HepG2 (cell line): ENCODE measurements around the gene TFF2. TPM values are rescaled to one million over a fixed set of nuclear protein-coding genes. Genes with fewer than 3 reads are reported as not detected.

Source experiments
- ATAC-seq: fragments of 200-7000 bp; cut with Tn5 transposase; 3 replicates; pipeline ENCODE4 v1.9.1; 2020; ENCODE audit warnings: mild to moderate bottlenecking, moderate library complexity
- BruUV-seq: library from RNA; stranded (reverse); fragments of 400-500 nt; replicated peaks from 2 replicates; lab custom pipeline; 2021; lab: Mats Ljungman, UMichigan
- CTCF ChIA-PET: fragments of 300-600 bp; formaldehyde crosslinking; extraction: SDS; loops from one replicate; lab custom pipeline; 2021; ENCODE audit warnings: low total read pairs, inconsistent platforms, low intra/inter-chr PET ratio; lab: Yijun Ruan, JAX
- POLR2A ChIA-PET: fragments of 350-600 bp; sonication (Branson Sonifier 250); formaldehyde crosslinking; loops from one replicate; lab custom pipeline; 2020; ENCODE audit warnings: antibody characterized with exemption, inconsistent platforms; lab: Yijun Ruan, JAX
- DNase-seq: peaks from one replicate; pipeline ENCODE4 v3.0.0-alpha.2; 2015; ENCODE audit warnings: low spot score
- FAIRE-seq: peaks from 3 replicates; lab custom pipeline; 2011; peaks lifted over from hg19 to GRCh38; lab: Jason Lieb, UNC
- H2AFZ ChIP-seq: one replicate; pipeline ENCODE4 v1.6.1; 2011; ENCODE audit warnings: low read length, inconsistent platforms
- H3K27ac ChIP-seq: fragments of 300-600 bp; 3 replicates; pipeline ENCODE4 v1.8.0; 2011; ENCODE audit warnings: mixed run types, mild to moderate bottlenecking, mixed read lengths, low read length, inconsistent platforms; ENCODE audit not compliant: insufficient read depth; ENCODE audit errors: extremely low read length
- H3K27me3 ChIP-seq, 2 experiments: fragments of 200-600 bp in 1 of 2; 2 replicates in 1 of 2; 3 replicates in 1 of 2; pipeline versions ENCODE4 v1.6.0 to v1.8.0; 2011; ENCODE audit warnings: low read length in 2 of 2, mild to moderate bottlenecking in 2 of 2, moderate library complexity in 2 of 2, inconsistent platforms in 1 of 2; ENCODE audit not compliant: insufficient read depth in 2 of 2, control insufficient read depth in 1 of 2
- H3K36me3 ChIP-seq, 2 experiments: fragments of 200-600 bp in 1 of 2; replicated peaks in 1 of 2; 2 replicates in 1 of 2; 3 replicates in 1 of 2; pipeline versions ENCODE4 v1.5.1 to v1.8.0; 2011; ENCODE audit warnings: low read length in 2 of 2, inconsistent platforms in 1 of 2; ENCODE audit not compliant: insufficient read depth in 2 of 2, control insufficient read depth in 1 of 2
- H3K4me1 ChIP-seq: 2 replicates; pipeline ENCODE4 v1.5.1; 2012; ENCODE audit warnings: low read length, inconsistent platforms; ENCODE audit not compliant: insufficient read depth
- H3K4me2 ChIP-seq: 2 replicates; pipeline ENCODE4 v1.6.0; 2011; ENCODE audit warnings: low read depth, low read length, inconsistent platforms
- H3K4me3 ChIP-seq, 3 experiments: fragments of 200-600 bp in 1 of 3; sonication (generic), shearing (Covaris generic) in 1 of 3; replicated peaks in 1 of 3; 2 replicates each; pipeline ENCODE4 v1.5.1; 2011 to 2016; ENCODE audit warnings: low read length in 3 of 3, inconsistent platforms in 2 of 3, low read depth in 2 of 3, mild to moderate bottlenecking in 2 of 3, control low read depth in 1 of 3, mixed read lengths in 1 of 3; ENCODE audit not compliant: insufficient read depth in 1 of 3
- H3K79me2 ChIP-seq: one replicate; pipeline ENCODE4 v1.6.1; 2011; ENCODE audit warnings: low read length, inconsistent platforms; ENCODE audit not compliant: insufficient read depth
- H3K9ac ChIP-seq: 2 replicates; pipeline ENCODE4 v1.6.0; 2011; ENCODE audit warnings: mild to moderate bottlenecking, low read depth, low read length, inconsistent platforms; ENCODE audit not compliant: insufficient read depth
- H3K9me3 ChIP-seq: 2 replicates; pipeline ENCODE4 v1.5.1; 2012; ENCODE audit warnings: mild to moderate bottlenecking, low read length
- H4K20me1 ChIP-seq: 2 replicates; pipeline ENCODE4 v1.6.0; 2011; ENCODE audit warnings: inconsistent platforms, mild to moderate bottlenecking, low read length, moderate library complexity; ENCODE audit not compliant: insufficient read depth
- CEBPB ChIP-seq: IDR thresholded peaks from 2 replicates; pipeline ENCODE4 v1.6.1; 2011; ENCODE audit warnings: low read depth, low read length, improper control_type of control experiment, borderline replicate concordance
- DPF2 ChIP-seq: sonication (generic); formaldehyde crosslinking; IDR thresholded peaks from 2 replicates; pipeline ENCODE4 v1.4.0; 2020; ENCODE audit warnings: mild to moderate bottlenecking, low read depth, missing genetic modification reagents, borderline replicate concordance
- GTF2F1 ChIP-seq: fragments of 150-350 bp; IDR thresholded peaks from 2 replicates; pipeline ENCODE4 v1.6.1; 2014; ENCODE audit warnings: low read length
- HCFC1 ChIP-seq: fragments of 150-350 bp; IDR thresholded peaks from 2 replicates; pipeline ENCODE4 v1.6.1; 2014; ENCODE audit warnings: low read depth, low read length
- HMGXB3 ChIP-seq: sonication (generic); formaldehyde crosslinking; IDR thresholded peaks from 2 replicates; pipeline ENCODE4 v1.4.0; 2020; ENCODE audit warnings: missing genetic modification reagents, borderline replicate concordance
- KAT7 ChIP-seq: IDR thresholded peaks from 2 replicates; pipeline ENCODE4 v1.6.1; 2018; ENCODE audit warnings: borderline replicate concordance, missing compliant biosample characterization
- MEF2D ChIP-seq: sonication (generic); formaldehyde crosslinking; IDR thresholded peaks from 2 replicates; pipeline ENCODE4 v1.5.1; 2020; ENCODE audit warnings: mild to moderate bottlenecking, missing genetic modification reagents
- MTA3 ChIP-seq: sonication (generic); formaldehyde crosslinking; IDR thresholded peaks from 2 replicates; pipeline ENCODE4 v1.4.0; 2020; ENCODE audit warnings: missing genetic modification reagents
- PCBP2 ChIP-seq: fragments of 200-400 bp; formaldehyde crosslinking; optimal IDR thresholded peaks from 2 replicates; pipeline ENCODE3; 2018; ENCODE audit warnings: low read length, low read depth; ENCODE audit not compliant: poor library complexity, severe bottlenecking
- PRDM10 ChIP-seq: sonication (generic); formaldehyde crosslinking; IDR thresholded peaks from 2 replicates; pipeline ENCODE4 v1.4.0; 2020; ENCODE audit warnings: low read depth, missing genetic modification reagents
- SIX1 ChIP-seq: sonication (generic); formaldehyde crosslinking; IDR thresholded peaks from 2 replicates; pipeline ENCODE4 v1.4.0; 2020; ENCODE audit warnings: missing genetic modification reagents, borderline replicate concordance
- SKI ChIP-seq: fragments of 450-650 bp; IDR thresholded peaks from one replicate; pipeline ENCODE4 v1.6.1; 2018; ENCODE audit warnings: mild to moderate bottlenecking; ENCODE audit not compliant: partially characterized antibody
- SMYD3 ChIP-seq: sonication (generic); formaldehyde crosslinking; IDR thresholded peaks from 2 replicates; pipeline ENCODE4 v1.8.1; 2023; ENCODE audit warnings: mild to moderate bottlenecking, missing genetic modification reagents
- ZC3H13 ChIP-seq: sonication (generic); formaldehyde crosslinking; IDR thresholded peaks from 2 replicates; pipeline ENCODE4 v1.8.1; 2023; ENCODE audit warnings: mild to moderate bottlenecking, missing genetic modification reagents, moderate library complexity
- ZNF10 ChIP-seq: sonication (generic); formaldehyde crosslinking; IDR thresholded peaks from 2 replicates; pipeline ENCODE4 v1.4.0; 2020; ENCODE audit warnings: mild to moderate bottlenecking, low read depth, missing genetic modification reagents, borderline replicate concordance
- ZNF18 ChIP-seq: sonication (generic); formaldehyde crosslinking; IDR thresholded peaks from 2 replicates; pipeline ENCODE4 v1.8.0; 2022; ENCODE audit warnings: mild to moderate bottlenecking, missing genetic modification reagents; ENCODE audit not compliant: insufficient replicate concordance
- ZNF263 ChIP-seq: sonication (generic); formaldehyde crosslinking; IDR thresholded peaks from 2 replicates; pipeline ENCODE4 v1.4.0; 2020; ENCODE audit warnings: missing genetic modification reagents
- WGBS: methylation state at CpG from one replicate; pipeline ENCODE4 v1.1.6; 2017; ENCODE audit warnings: low lambda C conversion rate; 5-methylcytosine and 5-hydroxymethylcytosine counted together
- in situ Hi-C: cut with HindIII; loops from 2 replicates; pipeline ENCODE4 v1.10.0; 2017; ENCODE audit warnings: low pct_unique_long_range_greater_than_20kb; ENCODE audit not compliant: extremely low pct_ligation_motif_present
- intact Hi-C: fragments of 100-400 bp; cut with micrococcal nuclease; formaldehyde crosslinking; loops from one replicate; pipeline ENCODE4 v1.10.0; 2022; ENCODE audit not compliant: unreplicated experiment
- polyA plus RNA-seq, 8 experiments: library from polyadenylated mRNA; depleted of rRNA in 3 of 8; stranded (reverse) in 7 of 8; unstranded in 1 of 8; fragments of >200 nt; fragmentation: Illumina TruSeq in 4 of 8; extraction: Trizol in 4 of 8; gene quantifications; 2 replicates each; pipeline versions ENCODE4 v1.2.1 to v1.2.3, GENCODE V29; 2011 to 2016; ENCODE audit warnings: low read depth in 4 of 8, missing spikeins in 1 of 8, mixed read lengths in 1 of 8; ENCODE audit not compliant: insufficient read depth in 1 of 8
- total RNA-seq, 5 experiments: library from RNA; depleted of rRNA; stranded (reverse); fragments of >200 nt; fragmentation: Illumina TruSeq; extraction: Trizol; gene quantifications; 2 replicates each; pipeline ENCODE4 v1.2.3, GENCODE V29; 2016; ENCODE audit warnings: low read depth in 1 of 5

The TFF2 gene
- total and polyA plus RNA-seq, 2 of the 13 experiments (the other 11 are each of a cell fraction or from before 2014, with no cell fraction given), result 1.5 TPM; not detected in 1

GRCh38 chr21:42317341-42317741, 33.5 kb downstream of the TFF2 start:
- H3K27ac ChIP-seq, result no peak overlapping the region
- H3K9ac ChIP-seq, result no peak overlapping the region
- no peaks in the 10 kb centered on the region; a peak in 1 of 5 replicates for H3K27me3 ChIP-seq
- ATAC-seq (no peak), FAIRE-seq (no peak), DNase-seq (no peak)
- ChIA-PET POLR2A (no interaction called here), CTCF (no interaction called here)
- peaks cover 42% of the 10 kb centered on the region for H3K4me1 ChIP-seq
- WGBS, result no CpG with 5 or more reads among the region's 8 CpGs
- no peak overlapping the region for H3K4me2 ChIP-seq
- intact Hi-C loops, result no loop called here
- no peaks in the 10 kb centered on the region for H3K36me3 ChIP-seq
- BruUV-seq, result no TSS peak
- H3K9me3 ChIP-seq, result no peaks in the 10 kb centered on the region
- H3K79me2 ChIP-seq, result no peaks in the 10 kb centered on the region
- no peaks in the 10 kb centered on the region for H4K20me1 ChIP-seq
- H2AFZ ChIP-seq, result no peak overlapping the region
- H3K4me3 ChIP-seq, result no peak overlapping the region
- in situ Hi-C loops, result no loop called here
- TF ChIP-seq SMYD3 (CRISPR knock-in tag) (no peak), SIX1 (CRISPR knock-in tag) (no peak), KAT7 (CRISPR knock-in tag) (no peak), HCFC1 (no peak), PRDM10 (CRISPR knock-in tag) (no peak), GTF2F1 (no peak), HMGXB3 (CRISPR knock-in tag) (no peak), ZC3H13 (CRISPR knock-in tag) (no peak), SKI (no peak), MTA3 (CRISPR knock-in tag) (no peak), ZNF263 (no peak), ZNF10 (CRISPR knock-in tag) (no peak), CEBPB (no peak), ZNF18 (no peak), MEF2D (CRISPR knock-in tag) (no peak), PCBP2 (no peak), DPF2 (no peak)
